Measurements from ENCODE around the gene HGFAC. TPM values are rescaled to one million over a fixed set of nuclear protein-coding genes. Genes with fewer than 3 reads are reported as not detected.
A peak's percentile ranks its signal among the peaks of the same experiment; 100 is the strongest.

Gene HGFAC
- total and polyA plus RNA-seq, 2 of the 13 experiments (the other 11 are each of a cell fraction or from before 2014, with no cell fraction given), result 8.5 to 63.6 TPM

DNA sequence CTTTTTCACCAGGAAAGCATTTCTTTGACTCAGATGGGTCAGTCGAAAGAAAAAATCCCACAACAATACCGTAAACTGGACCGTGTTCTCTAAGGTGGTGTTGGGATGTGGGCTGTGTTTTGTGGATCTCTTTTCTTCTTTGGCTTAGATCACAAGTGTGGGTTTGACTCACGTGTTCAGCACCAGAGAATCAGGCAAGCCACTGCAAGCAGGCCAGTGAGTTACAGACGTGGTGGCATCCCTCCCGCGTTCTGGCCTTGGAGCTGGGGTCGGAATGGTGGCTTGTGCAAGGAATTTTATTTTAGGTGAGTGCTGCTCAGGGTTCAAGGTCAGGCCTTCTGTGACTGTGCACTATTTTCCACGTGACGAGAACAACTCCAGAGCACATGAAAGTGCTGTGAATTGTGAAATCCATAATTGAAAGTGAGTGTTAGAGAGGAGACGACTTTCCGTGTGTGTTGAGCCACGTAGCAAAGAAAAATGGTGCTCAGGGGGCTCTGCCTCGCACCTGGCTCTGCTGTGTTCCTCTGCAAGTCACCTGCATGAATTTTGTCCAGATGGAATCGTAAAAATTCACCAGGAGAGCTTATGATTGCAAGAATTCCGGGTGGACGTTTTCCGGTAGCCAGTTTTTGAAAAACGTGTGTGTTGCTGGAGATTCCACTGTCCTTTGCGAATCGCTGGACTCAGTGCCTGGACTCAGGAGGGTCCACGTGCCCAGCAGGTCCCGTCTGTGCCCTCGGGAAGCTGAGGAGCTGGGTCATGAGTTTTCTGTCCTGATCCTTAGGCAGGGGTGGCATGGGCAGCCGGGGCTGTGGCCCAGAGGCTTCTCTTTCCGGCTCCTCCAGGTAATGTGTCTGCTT, 33.6 kb upstream of the HGFAC start (continued):
- TF ChIP-seq ZBTB7B (CRISPR knock-in tag; IDR thresholded peaks at IDR 0.05), result peak; percentile 64; the same call in 1 of the 2 replicates
- peak; percentile 70 for TF ChIP-seq MAFG (CRISPR knock-in tag; IDR thresholded peaks at IDR 0.05)
- no peak for TF ChIP-seq ZNF790 (CRISPR knock-in tag; IDR thresholded peaks at IDR 0.05; ENCODE audit: borderline replicate concordance)
- TF ChIP-seq, protein P1, sequence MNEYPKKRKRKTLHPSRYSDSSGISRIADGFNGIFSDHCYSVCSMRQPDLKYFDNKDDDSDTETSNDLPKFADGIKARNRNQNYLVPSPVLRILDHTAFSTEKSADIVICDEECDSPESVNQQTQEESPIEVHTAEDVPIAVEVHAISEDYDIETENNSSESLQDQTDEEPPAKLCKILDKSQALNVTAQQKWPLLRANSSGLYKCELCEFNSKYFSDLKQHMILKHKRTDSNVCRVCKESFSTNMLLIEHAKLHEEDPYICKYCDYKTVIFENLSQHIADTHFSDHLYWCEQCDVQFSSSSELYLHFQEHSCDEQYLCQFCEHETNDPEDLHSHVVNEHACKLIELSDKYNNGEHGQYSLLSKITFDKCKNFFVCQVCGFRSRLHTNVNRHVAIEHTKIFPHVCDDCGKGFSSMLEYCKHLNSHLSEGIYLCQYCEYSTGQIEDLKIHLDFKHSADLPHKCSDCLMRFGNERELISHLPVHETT (CRISPR knock-in tag; conservative IDR thresholded peaks at IDR 0.05), result 0 out of 2 replicates have a peak, but pooled peaks have one; percentile 44
- peak; percentile 77 for TF ChIP-seq MYC (CRISPR knock-in tag; IDR thresholded peaks at IDR 0.05; ENCODE audit: borderline replicate concordance)
- TF ChIP-seq NKX3-1 (CRISPR knock-in tag; IDR thresholded peaks at IDR 0.05), result 0 out of 2 replicates have a peak, but pooled peaks have one; percentile 50
- TF ChIP-seq SP4 (CRISPR knock-in tag; IDR thresholded peaks at IDR 0.05), result peak; percentile 44
- peak; percentile 45; the same call in 1 of the 2 replicates for TF ChIP-seq KDM5B (CRISPR knock-in tag; IDR thresholded peaks at IDR 0.05; ENCODE audit: borderline replicate concordance)
- TF ChIP-seq CREB1 (IDR thresholded peaks at IDR 0.05), result peak; percentile 64; the same call in 1 of the 2 replicates
- peak; percentile 57; the same call in 1 of the 2 replicates for TF ChIP-seq CREB1 (CRISPR knock-in tag; IDR thresholded peaks at IDR 0.05)
- no peak for TF ChIP-seq ARNT2 (CRISPR knock-in tag; IDR thresholded peaks at IDR 0.05; ENCODE audit: low read depth)
- no peak; the same call in 1 of the 2 replicates for TF ChIP-seq NFYC (CRISPR knock-in tag; IDR thresholded peaks at IDR 0.05)
- TF ChIP-seq HDAC2 (CRISPR knock-in tag; IDR thresholded peaks at IDR 0.05), result peak; percentile 83
- no peak for TF ChIP-seq SIX4 (CRISPR knock-in tag; IDR thresholded peaks at IDR 0.05)
- no peak for TF ChIP-seq ZNF792 (CRISPR knock-in tag; IDR thresholded peaks at IDR 0.05)
- no peak for TF ChIP-seq JDP2 (CRISPR knock-in tag; IDR thresholded peaks at IDR 0.05; ENCODE audit: borderline replicate concordance)
- peak; percentile 81; the same call in 1 of the 2 replicates for TF ChIP-seq WIZ (CRISPR knock-in tag; IDR thresholded peaks at IDR 0.05)
- TF ChIP-seq, protein P2, sequence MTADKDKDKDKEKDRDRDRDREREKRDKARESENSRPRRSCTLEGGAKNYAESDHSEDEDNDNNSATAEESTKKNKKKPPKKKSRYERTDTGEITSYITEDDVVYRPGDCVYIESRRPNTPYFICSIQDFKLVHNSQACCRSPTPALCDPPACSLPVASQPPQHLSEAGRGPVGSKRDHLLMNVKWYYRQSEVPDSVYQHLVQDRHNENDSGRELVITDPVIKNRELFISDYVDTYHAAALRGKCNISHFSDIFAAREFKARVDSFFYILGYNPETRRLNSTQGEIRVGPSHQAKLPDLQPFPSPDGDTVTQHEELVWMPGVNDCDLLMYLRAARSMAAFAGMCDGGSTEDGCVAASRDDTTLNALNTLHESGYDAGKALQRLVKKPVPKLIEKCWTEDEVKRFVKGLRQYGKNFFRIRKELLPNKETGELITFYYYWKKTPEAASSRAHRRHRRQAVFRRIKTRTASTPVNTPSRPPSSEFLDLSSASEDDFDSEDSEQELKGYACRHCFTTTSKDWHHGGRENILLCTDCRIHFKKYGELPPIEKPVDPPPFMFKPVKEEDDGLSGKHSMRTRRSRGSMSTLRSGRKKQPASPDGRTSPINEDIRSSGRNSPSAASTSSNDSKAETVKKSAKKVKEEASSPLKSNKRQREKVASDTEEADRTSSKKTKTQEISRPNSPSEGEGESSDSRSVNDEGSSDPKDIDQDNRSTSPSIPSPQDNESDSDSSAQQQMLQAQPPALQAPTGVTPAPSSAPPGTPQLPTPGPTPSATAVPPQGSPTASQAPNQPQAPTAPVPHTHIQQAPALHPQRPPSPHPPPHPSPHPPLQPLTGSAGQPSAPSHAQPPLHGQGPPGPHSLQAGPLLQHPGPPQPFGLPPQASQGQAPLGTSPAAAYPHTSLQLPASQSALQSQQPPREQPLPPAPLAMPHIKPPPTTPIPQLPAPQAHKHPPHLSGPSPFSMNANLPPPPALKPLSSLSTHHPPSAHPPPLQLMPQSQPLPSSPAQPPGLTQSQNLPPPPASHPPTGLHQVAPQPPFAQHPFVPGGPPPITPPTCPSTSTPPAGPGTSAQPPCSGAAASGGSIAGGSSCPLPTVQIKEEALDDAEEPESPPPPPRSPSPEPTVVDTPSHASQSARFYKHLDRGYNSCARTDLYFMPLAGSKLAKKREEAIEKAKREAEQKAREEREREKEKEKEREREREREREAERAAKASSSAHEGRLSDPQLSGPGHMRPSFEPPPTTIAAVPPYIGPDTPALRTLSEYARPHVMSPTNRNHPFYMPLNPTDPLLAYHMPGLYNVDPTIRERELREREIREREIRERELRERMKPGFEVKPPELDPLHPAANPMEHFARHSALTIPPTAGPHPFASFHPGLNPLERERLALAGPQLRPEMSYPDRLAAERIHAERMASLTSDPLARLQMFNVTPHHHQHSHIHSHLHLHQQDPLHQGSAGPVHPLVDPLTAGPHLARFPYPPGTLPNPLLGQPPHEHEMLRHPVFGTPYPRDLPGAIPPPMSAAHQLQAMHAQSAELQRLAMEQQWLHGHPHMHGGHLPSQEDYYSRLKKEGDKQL (CRISPR knock-in tag; IDR thresholded peaks at IDR 0.05; ENCODE audit: low read depth), result peak; percentile 57; the same call in 1 of the 2 replicates
- peak; percentile 73; the same call in 1 of the 2 replicates for TF ChIP-seq ZNF337 (CRISPR knock-in tag; IDR thresholded peaks at IDR 0.05; ENCODE audit: borderline replicate concordance, low read depth)
- TF ChIP-seq, protein P3, sequence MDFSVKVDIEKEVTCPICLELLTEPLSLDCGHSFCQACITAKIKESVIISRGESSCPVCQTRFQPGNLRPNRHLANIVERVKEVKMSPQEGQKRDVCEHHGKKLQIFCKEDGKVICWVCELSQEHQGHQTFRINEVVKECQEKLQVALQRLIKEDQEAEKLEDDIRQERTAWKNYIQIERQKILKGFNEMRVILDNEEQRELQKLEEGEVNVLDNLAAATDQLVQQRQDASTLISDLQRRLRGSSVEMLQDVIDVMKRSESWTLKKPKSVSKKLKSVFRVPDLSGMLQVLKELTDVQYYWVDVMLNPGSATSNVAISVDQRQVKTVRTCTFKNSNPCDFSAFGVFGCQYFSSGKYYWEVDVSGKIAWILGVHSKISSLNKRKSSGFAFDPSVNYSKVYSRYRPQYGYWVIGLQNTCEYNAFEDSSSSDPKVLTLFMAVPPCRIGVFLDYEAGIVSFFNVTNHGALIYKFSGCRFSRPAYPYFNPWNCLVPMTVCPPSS (IDR thresholded peaks at IDR 0.05), result no peak
- TF ChIP-seq CHD4 (IDR thresholded peaks at IDR 0.05; ENCODE audit: borderline replicate concordance, low read length), result no peak
- TF ChIP-seq SMARCE1 (IDR thresholded peaks at IDR 0.05; ENCODE audit: borderline replicate concordance), result no peak

Measured in HepG2 (cell line).